HepG2 (cell line): ENCODE data around the gene PDLIM4. TPM values are rescaled to one million over a fixed set of nuclear protein-coding genes. Genes with fewer than 3 reads are reported as not detected.

Source experiments
- ARNT2 ChIP-seq: sonication (generic); formaldehyde crosslinking; IDR thresholded peaks from 2 replicates; pipeline ENCODE4 v1.8.0; 2022; ENCODE audit warnings: mild to moderate bottlenecking, low read depth, missing genetic modification reagents, moderate library complexity
- ARNTL ChIP-seq: sonication (generic); formaldehyde crosslinking; IDR thresholded peaks from 2 replicates; pipeline ENCODE4 v1.4.0; 2020; ENCODE audit warnings: mild to moderate bottlenecking, missing genetic modification reagents
- DPF2 ChIP-seq: sonication (generic); formaldehyde crosslinking; IDR thresholded peaks from 2 replicates; pipeline ENCODE4 v1.4.0; 2020; ENCODE audit warnings: mild to moderate bottlenecking, low read depth, missing genetic modification reagents, borderline replicate concordance
- FOXA3 ChIP-seq: IDR thresholded peaks from 2 replicates; pipeline ENCODE4 v1.6.1; 2016; ENCODE audit warnings: missing genetic modification reagents, missing compliant biosample characterization
- FOXP1 ChIP-seq, 2 experiments: fragments of 450-650 bp in 1 of 2; IDR thresholded peaks; 2 replicates each; pipeline ENCODE4 v1.6.1; 2017 to 2018; ENCODE audit warnings: antibody characterized with exemption in 1 of 2
- KDM5B ChIP-seq: sonication (generic); formaldehyde crosslinking; IDR thresholded peaks from 2 replicates; pipeline ENCODE4 v1.4.0; 2020; ENCODE audit warnings: missing genetic modification reagents, mild to moderate bottlenecking, borderline replicate concordance
- MAZ ChIP-seq, 2 experiments: sonication (generic) in 1 of 2; formaldehyde crosslinking in 1 of 2; IDR thresholded peaks; 2 replicates each; pipeline versions ENCODE4 v1.5.0 to v1.6.1; 2012 to 2020; ENCODE audit warnings: low read depth in 2 of 2, mild to moderate bottlenecking in 2 of 2, borderline replicate concordance in 1 of 2, improper control_type of control experiment in 1 of 2, low read length in 1 of 2, missing genetic modification reagents in 1 of 2, moderate library complexity in 1 of 2
- MTF2 ChIP-seq: sonication (generic); formaldehyde crosslinking; IDR thresholded peaks from 2 replicates; pipeline ENCODE4 v1.5.0; 2020; ENCODE audit warnings: missing genetic modification reagents, borderline replicate concordance
- NCOA2 ChIP-seq: sonication (generic); formaldehyde crosslinking; IDR thresholded peaks from 2 replicates; pipeline ENCODE4 v1.8.0; 2022; ENCODE audit warnings: inconsistent platforms
- SNAI1 ChIP-seq: sonication (generic); formaldehyde crosslinking; IDR thresholded peaks from 2 replicates; pipeline ENCODE4 v1.5.0; 2020; ENCODE audit warnings: mild to moderate bottlenecking, missing genetic modification reagents, borderline replicate concordance
- SP5 ChIP-seq: IDR thresholded peaks from 2 replicates; pipeline ENCODE4 v1.6.1; 2016; ENCODE audit warnings: low read depth, borderline replicate concordance
- YY1 ChIP-seq: IDR thresholded peaks from 2 replicates; pipeline ENCODE4 v1.6.1; 2011; ENCODE audit warnings: low read length, low read depth, moderate library complexity, mild to moderate bottlenecking; ENCODE audit not compliant: insufficient read depth, insufficient replicate concordance
- ZFP36L2 ChIP-seq: sonication (generic); formaldehyde crosslinking; IDR thresholded peaks from 2 replicates; pipeline ENCODE4 v1.4.0; 2020; ENCODE audit warnings: missing genetic modification reagents
- ZNF121 ChIP-seq: sonication (generic); formaldehyde crosslinking; IDR thresholded peaks from 2 replicates; pipeline ENCODE4 v1.5.0; 2020; ENCODE audit warnings: mild to moderate bottlenecking, missing genetic modification reagents
- ZNF225 ChIP-seq: sonication (generic); formaldehyde crosslinking; IDR thresholded peaks from 2 replicates; pipeline ENCODE4 v1.4.0; 2020; ENCODE audit warnings: mild to moderate bottlenecking, missing genetic modification reagents
- ZNF564 ChIP-seq: sonication (generic); formaldehyde crosslinking; IDR thresholded peaks from 2 replicates; pipeline ENCODE4 v1.8.1; 2023; ENCODE audit warnings: mild to moderate bottlenecking, missing genetic modification reagents
- ZNF674 ChIP-seq: sonication (generic); formaldehyde crosslinking; IDR thresholded peaks from 2 replicates; pipeline ENCODE4 v1.5.0; 2020; ENCODE audit warnings: low read depth, mild to moderate bottlenecking, missing genetic modification reagents
- ZNF781 ChIP-seq: sonication (generic); formaldehyde crosslinking; IDR thresholded peaks from 2 replicates; pipeline ENCODE4 v1.5.1; 2020; ENCODE audit warnings: borderline replicate concordance, mild to moderate bottlenecking, missing genetic modification reagents; ENCODE audit errors: not compliant biosample characterization
- polyA plus RNA-seq, 8 experiments: library from polyadenylated mRNA; depleted of rRNA in 3 of 8; stranded (reverse) in 7 of 8; unstranded in 1 of 8; fragments of >200 nt; fragmentation: Illumina TruSeq in 4 of 8; extraction: Trizol in 4 of 8; gene quantifications; 2 replicates each; pipeline versions ENCODE4 v1.2.1 to v1.2.3, GENCODE V29; 2011 to 2016; ENCODE audit warnings: low read depth in 4 of 8, missing spikeins in 1 of 8, mixed read lengths in 1 of 8; ENCODE audit not compliant: insufficient read depth in 1 of 8
- total RNA-seq, 5 experiments: library from RNA; depleted of rRNA; stranded (reverse); fragments of >200 nt; fragmentation: Illumina TruSeq; extraction: Trizol; gene quantifications; 2 replicates each; pipeline ENCODE4 v1.2.3, GENCODE V29; 2016; ENCODE audit warnings: low read depth in 1 of 5
- TF ChIP-seq, protein P1 (sequence below): IDR thresholded peaks from 2 replicates; pipeline ENCODE4 v1.6.1; 2016
- TF ChIP-seq, protein P2 (sequence below), 2 experiments: fragments of 450-650 bp in 1 of 2; sonication (generic) in 1 of 2; formaldehyde crosslinking; IDR thresholded peaks; 2 replicates each; pipeline versions ENCODE4 v1.5.0 to v1.8.0; 2020 to 2022; ENCODE audit warnings: mild to moderate bottlenecking in 1 of 2, missing genetic modification reagents in 1 of 2
- TF ChIP-seq, protein P3 (sequence below): sonication (generic); formaldehyde crosslinking; IDR thresholded peaks from 2 replicates; pipeline ENCODE4 v1.5.1; 2020; ENCODE audit warnings: missing genetic modification reagents, mild to moderate bottlenecking, borderline replicate concordance

The PDLIM4 gene
- total and polyA plus RNA-seq, 2 of the 13 experiments (the other 11 are each of a cell fraction or from before 2014, with no cell fraction given), result 1.1 to 2.3 TPM

DNA sequence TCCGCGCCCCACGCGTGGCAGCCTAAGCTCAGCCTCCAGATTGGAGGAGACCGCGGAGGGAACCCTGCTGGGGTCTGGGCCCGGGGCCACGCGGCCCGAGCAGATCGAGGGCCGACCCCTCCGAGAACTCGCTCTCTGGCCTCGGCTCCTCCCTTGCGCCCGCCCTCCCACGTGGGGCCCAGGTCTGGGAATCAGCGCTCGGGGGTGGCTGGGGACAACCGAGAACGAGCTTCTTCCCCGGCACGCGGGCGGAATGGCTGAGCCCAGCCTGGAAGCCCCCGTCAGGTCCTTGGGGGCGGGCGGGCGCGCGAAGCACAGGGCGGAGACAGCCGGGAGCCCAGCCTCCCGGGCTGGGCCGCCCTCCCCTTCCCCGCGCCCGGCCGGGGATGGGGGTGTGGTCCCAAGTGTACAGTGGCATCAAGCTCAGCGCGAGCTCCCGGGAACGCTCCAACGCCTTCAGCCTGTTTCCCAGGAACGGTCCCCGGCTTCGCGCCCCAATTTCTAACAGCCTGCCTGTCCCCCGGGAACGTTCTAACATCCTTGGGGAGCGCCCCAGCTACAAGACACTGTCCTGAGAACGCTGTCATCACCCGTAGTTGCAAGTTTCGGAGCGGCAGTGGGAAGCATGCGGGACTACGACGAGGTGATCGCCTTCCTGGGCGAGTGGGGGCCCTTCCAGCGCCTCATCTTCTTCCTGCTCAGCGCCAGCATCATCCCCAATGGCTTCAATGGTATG, 36.7 kb downstream of the PDLIM4 start, which contains the start of gene SLC22A4 (continued):
- TF ChIP-seq MAZ (IDR thresholded peaks at IDR 0.05; ENCODE audit: borderline replicate concordance, low read depth, low read length), result 0 out of 2 replicates have a peak, but pooled peaks have one; percentile 28
- TF ChIP-seq MAZ (CRISPR knock-in tag; IDR thresholded peaks at IDR 0.05; ENCODE audit: low read depth), result peak; percentile 74
- TF ChIP-seq, protein P1, sequence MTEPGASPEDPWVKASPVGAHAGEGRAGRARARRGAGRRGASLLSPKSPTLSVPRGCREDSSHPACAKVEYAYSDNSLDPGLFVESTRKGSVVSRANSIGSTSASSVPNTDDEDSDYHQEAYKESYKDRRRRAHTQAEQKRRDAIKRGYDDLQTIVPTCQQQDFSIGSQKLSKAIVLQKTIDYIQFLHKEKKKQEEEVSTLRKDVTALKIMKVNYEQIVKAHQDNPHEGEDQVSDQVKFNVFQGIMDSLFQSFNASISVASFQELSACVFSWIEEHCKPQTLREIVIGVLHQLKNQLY, result peak; percentile 32; the same call in 1 of the 2 replicates
- TF ChIP-seq YY1, result peak; percentile 71
- TF ChIP-seq ZNF121 (CRISPR knock-in tag), result no peak
- TF ChIP-seq ARNT2, result 0 out of 2 replicates have a peak, but pooled peaks have one; percentile 31
- TF ChIP-seq FOXP1 (IDR thresholded peaks at IDR 0.05), result no peak
- no peak for TF ChIP-seq FOXP1 (CRISPR knock-in tag; IDR thresholded peaks at IDR 0.05)
- 0 out of 2 replicates have a peak, but pooled peaks have one; percentile 54 for TF ChIP-seq SNAI1 (CRISPR knock-in tag)
- no peak; the same call in 1 of the 2 replicates for TF ChIP-seq NCOA2 (CRISPR knock-in tag)
- TF ChIP-seq ZNF781 (CRISPR knock-in tag), result peak; percentile 21
- TF ChIP-seq DPF2 (CRISPR knock-in tag), result no peak
- TF ChIP-seq ARNTL (CRISPR knock-in tag), result peak; percentile 80
- TF ChIP-seq, protein P2, sequence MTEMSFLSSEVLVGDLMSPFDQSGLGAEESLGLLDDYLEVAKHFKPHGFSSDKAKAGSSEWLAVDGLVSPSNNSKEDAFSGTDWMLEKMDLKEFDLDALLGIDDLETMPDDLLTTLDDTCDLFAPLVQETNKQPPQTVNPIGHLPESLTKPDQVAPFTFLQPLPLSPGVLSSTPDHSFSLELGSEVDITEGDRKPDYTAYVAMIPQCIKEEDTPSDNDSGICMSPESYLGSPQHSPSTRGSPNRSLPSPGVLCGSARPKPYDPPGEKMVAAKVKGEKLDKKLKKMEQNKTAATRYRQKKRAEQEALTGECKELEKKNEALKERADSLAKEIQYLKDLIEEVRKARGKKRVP (CRISPR knock-in tag; IDR thresholded peaks at IDR 0.05), result peak in 1 of 2 experiments; percentile 25; a peak in 1 of 4 replicates
- TF ChIP-seq, protein P3, sequence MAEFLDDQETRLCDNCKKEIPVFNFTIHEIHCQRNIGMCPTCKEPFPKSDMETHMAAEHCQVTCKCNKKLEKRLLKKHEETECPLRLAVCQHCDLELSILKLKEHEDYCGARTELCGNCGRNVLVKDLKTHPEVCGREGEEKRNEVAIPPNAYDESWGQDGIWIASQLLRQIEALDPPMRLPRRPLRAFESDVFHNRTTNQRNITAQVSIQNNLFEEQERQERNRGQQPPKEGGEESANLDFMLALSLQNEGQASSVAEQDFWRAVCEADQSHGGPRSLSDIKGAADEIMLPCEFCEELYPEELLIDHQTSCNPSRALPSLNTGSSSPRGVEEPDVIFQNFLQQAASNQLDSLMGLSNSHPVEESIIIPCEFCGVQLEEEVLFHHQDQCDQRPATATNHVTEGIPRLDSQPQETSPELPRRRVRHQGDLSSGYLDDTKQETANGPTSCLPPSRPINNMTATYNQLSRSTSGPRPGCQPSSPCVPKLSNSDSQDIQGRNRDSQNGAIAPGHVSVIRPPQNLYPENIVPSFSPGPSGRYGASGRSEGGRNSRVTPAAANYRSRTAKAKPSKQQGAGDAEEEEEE (CRISPR knock-in tag), result peak; percentile 18; the same call in 1 of the 2 replicates
- peak; percentile 82; the same call in 1 of the 2 replicates for TF ChIP-seq SP5 (CRISPR knock-in tag)
- TF ChIP-seq ZNF225 (CRISPR knock-in tag), result no peak; the same call in 1 of the 2 replicates
- TF ChIP-seq MTF2 (CRISPR knock-in tag), result peak; percentile 24; the same call in 1 of the 2 replicates
- TF ChIP-seq KDM5B (CRISPR knock-in tag), result peak; percentile 73; the same call in 1 of the 2 replicates
- no peak for TF ChIP-seq ZFP36L2 (CRISPR knock-in tag)
- TF ChIP-seq ZNF564 (CRISPR knock-in tag), result peak; percentile 43; the same call in 1 of the 2 replicates
- peak; percentile 22; the same call in 1 of the 2 replicates for TF ChIP-seq FOXA3 (CRISPR knock-in tag)
- peak; percentile 19; the same call in 1 of the 2 replicates for TF ChIP-seq ZNF674
